ENCODE results near the gene SLC16A7.

Gene SLC16A7

GRCh38 chr12:59637692-59638070 is 41.9 kb downstream of the SLC16A7 start:
- no peak for TF ChIP-seq CTCF (IDR thresholded peaks at IDR 0.05; ENCODE audit: low read depth, low read length)
- no peak for DNase-seq (ENCODE audit: extremely low read depth, low read depth)

DNA sequence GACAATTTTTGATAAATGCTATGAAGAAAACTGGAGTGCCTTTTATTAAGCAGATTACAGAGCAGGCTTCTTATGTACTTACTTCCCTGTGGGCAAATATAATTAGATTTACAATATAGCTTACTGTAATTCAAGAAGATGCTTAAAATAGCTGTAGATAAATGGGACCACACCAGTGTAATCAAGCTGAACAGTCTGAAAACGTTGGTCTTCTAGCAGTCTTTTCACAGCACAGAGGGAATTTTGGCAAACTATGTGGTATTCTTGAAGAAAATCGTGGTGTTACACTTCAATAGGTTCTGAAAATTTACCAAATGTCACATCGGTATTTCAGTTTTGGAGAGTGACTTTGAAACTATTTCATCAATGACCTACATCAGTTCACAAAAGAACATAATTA is 47.7 kb downstream of the SLC16A7 start:
- TF ChIP-seq CTCF (IDR thresholded peaks at IDR 0.05; ENCODE audit: low read depth, low read length) = no peak
- DNase-seq (ENCODE audit: extremely low read depth, low read depth) = no peak

DNA sequence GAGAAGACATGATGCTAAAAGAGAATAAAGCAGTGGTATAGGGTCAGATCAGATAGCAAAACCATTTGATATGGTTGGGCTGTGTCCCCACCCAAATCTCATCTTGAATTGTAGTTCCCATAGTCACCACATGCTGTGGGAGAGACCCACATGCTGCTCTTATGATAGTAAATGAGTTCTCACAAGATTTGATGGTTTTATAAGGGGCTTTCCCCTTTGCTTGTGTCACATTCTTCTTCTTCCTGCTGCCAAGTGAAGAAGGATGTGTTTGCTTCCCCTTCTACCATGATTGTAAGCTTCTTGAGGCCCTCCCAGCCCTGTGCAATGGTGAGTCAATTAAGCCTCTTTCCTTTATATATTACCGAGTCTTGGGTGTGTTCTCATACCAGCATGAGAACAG is 49.4 kb downstream of the SLC16A7 start:
- no peak for TF ChIP-seq CTCF (IDR thresholded peaks at IDR 0.05; ENCODE audit: low read depth, low read length)
- no peak for DNase-seq (ENCODE audit: extremely low read depth, low read depth)

- DNase-seq (ENCODE audit: extremely low read depth, low read depth) = no peak
- TF ChIP-seq CTCF (IDR thresholded peaks at IDR 0.05; ENCODE audit: low read depth, low read length) = no peak
Measured at GRCh38 chr12:59646636-59647035, 50.8 kb downstream of the SLC16A7 start.

GRCh38 chr12:59649203-59649602 is 53.4 kb downstream of the SLC16A7 start:
- DNase-seq (ENCODE audit: extremely low read depth, low read depth) = peak; percentile 28
- no peak for TF ChIP-seq CTCF (IDR thresholded peaks at IDR 0.05; ENCODE audit: low read depth, low read length)

GRCh38 chr12:59650588-59651228 is 54.9 kb downstream of the SLC16A7 start:
- DNase-seq (ENCODE audit: extremely low read depth, low read depth) = no peak
- TF ChIP-seq CTCF (IDR thresholded peaks at IDR 0.05; ENCODE audit: low read depth, low read length) = no peak

- no peak for DNase-seq (ENCODE audit: extremely low read depth, low read depth)
- TF ChIP-seq CTCF (IDR thresholded peaks at IDR 0.05; ENCODE audit: low read depth, low read length) = no peak
Measured at GRCh38 chr12:59651229-59651920, 55.5 kb downstream of the SLC16A7 start.
